ENCODE measurements around the gene PECR. TPM values are rescaled to one million over a fixed set of nuclear protein-coding genes. Genes with fewer than 3 reads are reported as not detected.
"Not testable (repeated sequence)": the region's sequence is repeated elsewhere in the genome, so short reads cannot be mapped to it uniquely, and the experiment has no call there.

Gene PECR
- total RNA-seq, 4 donors from 2014 or later, result 4.9 to 15.3 (median 7.7) TPM

GRCh38 chr2:216002101-216002678 lies 79.4 kb downstream of the PECR start:
- H3K4me3 ChIP-seq, result no peak overlapping the region
- no peaks in the 10 kb centered on the region for H3K9me3 ChIP-seq
- TF ChIP-seq CTCF (IDR thresholded peaks at IDR 0.05), result no peak
- no peak for TF ChIP-seq EP300 (IDR thresholded peaks at IDR 0.05)
- no peak for TF ChIP-seq POLR2AphosphoS5 (IDR thresholded peaks at IDR 0.05)
- TF ChIP-seq POLR2A (IDR thresholded peaks at IDR 0.05), result no peak
- WGBS, 2 donors (ENCODE audit: low coverage in 1 of 2), result 50 to 67% methylated on average over 3 to 5 of the region's 5 CpGs
- ATAC-seq, result no peak
- no peaks in the 10 kb centered on the region for H3K27me3 ChIP-seq
- H3K4me1 ChIP-seq, result peaks cover 0 to 3% (median 0%) of the 10 kb centered on the region in 3 donors
- peaks cover 0 to 8% of the 10 kb centered on the region in 2 donors for H3K36me3 ChIP-seq
- no peak overlapping the region for H3K27ac ChIP-seq

GRCh38 chr2:216001216-216002100 lies 80.2 kb downstream of the PECR start:
- ATAC-seq, result no peak
- Histone ChIP-seq H3K36me3 (peaks cover 0 to 8% of the 10 kb centered on the region in 2 donors), H3K27ac (no peak overlapping the region), H3K4me1 (peaks cover 0 to 3% (median 0%) of the 10 kb centered on the region in 3 donors), H3K4me3 (no peak overlapping the region), H3K27me3 (no peaks in the 10 kb centered on the region), H3K9me3 (no peaks in the 10 kb centered on the region)
- WGBS, 2 donors (ENCODE audit: low coverage in 1 of 2), result 81 to 84% methylated on average over 3 to 5 of the region's 9 CpGs
- TF ChIP-seq POLR2A (IDR thresholded peaks at IDR 0.05) (no peak), EP300 (IDR thresholded peaks at IDR 0.05) (no peak), POLR2AphosphoS5 (IDR thresholded peaks at IDR 0.05) (no peak)

GRCh38 chr2:215998636-215999035 lies 83.0 kb downstream of the PECR start:
- no peak overlapping the region for H3K27ac ChIP-seq

GRCh38 chr2:215997219-215997618 lies 84.4 kb downstream of the PECR start:
- Histone ChIP-seq H3K36me3 (peaks cover 0 to 20% of the 10 kb centered on the region in 2 donors), H3K27ac (no peak overlapping the region), H3K9me3 (no peaks in the 10 kb centered on the region), H3K4me3 (no peak overlapping the region), H3K27me3 (no peaks in the 10 kb centered on the region), H3K4me1 (no peaks in the 10 kb centered on the region)
- TF ChIP-seq EP300 (IDR thresholded peaks at IDR 0.05), result no peak
- no peak for TF ChIP-seq CTCF (IDR thresholded peaks at IDR 0.05)
- no peak for TF ChIP-seq POLR2A (IDR thresholded peaks at IDR 0.05)
- no peak for TF ChIP-seq POLR2AphosphoS5 (IDR thresholded peaks at IDR 0.05)
- no peak for ATAC-seq
- WGBS, 2 donors (ENCODE audit: low coverage in 1 of 2), result 86 to 100% methylated on average over 1 of the region's 1 CpG

More at GRCh38 chr2:215998636-215999035, 83.0 kb downstream of the PECR start:
- Histone ChIP-seq H3K4me1 (peaks cover 0 to 3% (median 0%) of the 10 kb centered on the region in 3 donors), H3K4me3 (no peak overlapping the region), H3K27me3 (no peaks in the 10 kb centered on the region), H3K36me3 (peaks cover 0 to 20% of the 10 kb centered on the region in 2 donors), H3K9me3 (no peaks in the 10 kb centered on the region)
- WGBS, 2 donors (ENCODE audit: low coverage in 1 of 2), result 63 to 85% methylated on average over 2 of the region's 2 CpGs
- no peak for ATAC-seq
- TF ChIP-seq EP300 (IDR thresholded peaks at IDR 0.05) (no peak), POLR2AphosphoS5 (IDR thresholded peaks at IDR 0.05) (no peak), CTCF (IDR thresholded peaks at IDR 0.05) (no peak), POLR2A (IDR thresholded peaks at IDR 0.05) (no peak)

GRCh38 chr2:215994911-215995310 lies 86.7 kb downstream of the PECR start:
- no peaks in the 10 kb centered on the region for H3K27me3 ChIP-seq
- H3K4me3 ChIP-seq, result no peak overlapping the region
- no peak for ATAC-seq
- TF ChIP-seq POLR2AphosphoS5 (IDR thresholded peaks at IDR 0.05) (no peak), POLR2A (IDR thresholded peaks at IDR 0.05) (no peak)
- WGBS, 2 donors (ENCODE audit: low coverage in 1 of 2), result 72 to 95% methylated on average over 2 to 4 of the region's 4 CpGs
- H3K4me1 ChIP-seq, result no peaks in the 10 kb centered on the region
- H3K36me3 ChIP-seq, result peaks cover 0 to 20% of the 10 kb centered on the region in 2 donors
- peaks cover 0 to 14% (median 0%) of the 10 kb centered on the region in 3 donors for H3K9me3 ChIP-seq
- no peak overlapping the region for H3K27ac ChIP-seq

GRCh38 chr2:215988556-215989207 lies 92.9 kb downstream of the PECR start:
- H3K9me3 ChIP-seq, result peaks cover 0 to 14% (median 0%) of the 10 kb centered on the region in 3 donors
- WGBS, 2 donors (ENCODE audit: low coverage in 1 of 2), result 79 to 89% methylated on average over 3 of the region's 5 CpGs
- H3K27me3 ChIP-seq, H3K4me3 ChIP-seq, H3K27ac ChIP-seq, H3K4me1 ChIP-seq, ATAC-seq, H3K36me3 ChIP-seq: not testable (repeated sequence)
